WERI-Rb-1 (cell line): Measurements from ENCODE around the gene PPIF.
A peak's percentile ranks its signal among the peaks of the same experiment; 100 is the strongest.

Source experiments
- DNase-seq: peaks from one replicate; pipeline ENCODE4 v3.0.0-alpha.2; 2020
- H3K27ac ChIP-seq: fragments of 250-450 bp; sonication (Bioruptor Pico); 2 replicates; pipeline ENCODE4 v1.5.1; 2020; ENCODE audit warnings: mild to moderate bottlenecking, moderate library complexity
- H3K27me3 ChIP-seq: fragments of 250-450 bp; sonication (Bioruptor Pico); 2 replicates; pipeline ENCODE4 v1.5.1; 2021; ENCODE audit warnings: mild to moderate bottlenecking, low read depth, moderate library complexity; ENCODE audit not compliant: insufficient read depth, severe bottlenecking
- H3K36me3 ChIP-seq: fragments of 250-450 bp; sonication (Bioruptor Pico); 2 replicates; pipeline ENCODE4 v1.5.1; 2020; ENCODE audit warnings: mild to moderate bottlenecking, moderate library complexity
- H3K4me3 ChIP-seq: 2 replicates; pipeline ENCODE4 v1.5.1; 2011; ENCODE audit warnings: low read depth, mild to moderate bottlenecking, control low read depth, low read length
- H3K9me3 ChIP-seq: fragments of 250-450 bp; sonication (Bioruptor Pico); 2 replicates; pipeline ENCODE4 v1.5.1; 2021; ENCODE audit warnings: mild to moderate bottlenecking, moderate library complexity; ENCODE audit not compliant: severe bottlenecking
- CTCF ChIP-seq: IDR thresholded peaks from 2 replicates; pipeline ENCODE4 v1.5.1; 2011; ENCODE audit warnings: low read depth, mild to moderate bottlenecking, control low read depth, inconsistent platforms, low read length

The PPIF gene

DNA sequence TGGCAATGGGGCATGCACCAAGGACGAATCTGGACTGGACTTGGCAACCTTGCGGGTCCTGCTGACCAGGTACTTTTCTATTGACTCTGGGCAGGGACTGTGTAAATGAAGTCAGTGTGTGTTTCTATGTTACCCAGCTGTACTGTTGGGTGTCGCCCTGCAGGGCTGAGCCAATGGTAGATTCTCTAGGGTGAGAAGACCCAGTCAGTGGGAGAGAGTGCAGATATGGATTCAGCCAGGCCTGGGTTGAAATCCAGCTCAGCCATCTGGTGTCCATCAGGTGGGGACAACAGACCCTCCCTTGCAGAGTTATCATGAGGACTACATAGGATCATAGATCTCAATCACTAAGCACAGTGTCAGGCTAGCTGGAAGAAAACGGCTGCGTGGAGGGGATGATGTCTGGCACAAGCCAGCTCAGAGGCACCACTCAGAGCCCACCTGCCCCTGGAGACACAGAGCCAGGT, 4.9 kb upstream of the PPIF start:
- Histone ChIP-seq H3K4me3 (no peak overlapping the region), H3K36me3 (no peaks in the 10 kb centered on the region), H3K27ac (peak overlapping the region; percentile 75), H3K27me3 (no peaks in the 10 kb centered on the region), H3K9me3 (peaks cover 4% of the 10 kb centered on the region)
- peak; percentile 87 for DNase-seq
- no peak for TF ChIP-seq CTCF

DNA sequence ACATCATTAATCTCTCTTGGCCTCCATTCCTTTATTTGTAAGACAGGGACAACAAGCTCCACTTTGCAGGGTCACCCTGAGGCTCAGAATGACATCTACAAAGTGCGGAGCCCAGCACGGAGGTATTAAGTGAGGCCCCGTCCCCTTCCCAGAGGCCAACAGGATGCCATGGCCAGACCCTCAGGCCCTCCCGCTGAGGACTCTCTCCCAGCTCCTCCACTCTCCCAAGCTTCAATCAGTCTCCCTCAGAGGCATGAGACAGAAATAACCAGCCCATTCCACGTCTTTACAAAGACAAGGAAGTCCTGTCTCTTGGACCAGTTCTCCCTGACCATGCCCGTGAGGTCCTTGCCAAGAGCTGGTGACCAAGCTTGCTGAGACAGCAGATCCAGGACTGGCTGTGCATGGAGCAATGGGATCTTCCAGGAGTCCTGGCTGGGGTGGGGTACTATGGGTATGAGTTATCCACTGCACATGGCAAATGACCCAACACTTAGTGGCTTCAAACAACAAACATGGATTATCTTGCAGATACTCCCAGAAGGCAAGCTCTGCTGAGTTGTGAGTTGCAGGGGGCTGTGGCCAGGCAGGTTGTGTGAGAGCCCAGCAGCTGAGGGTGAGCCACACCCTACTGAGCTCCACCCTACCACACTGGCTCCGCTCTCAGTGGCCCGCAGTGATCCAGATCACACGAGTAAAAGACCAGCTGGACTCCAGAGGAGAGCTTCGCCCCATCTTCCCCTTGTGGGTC, 4.3 kb upstream of the PPIF start:
- Histone ChIP-seq H3K9me3 (no peaks in the 10 kb centered on the region), H3K27ac (peak overlapping the region; percentile 75), H3K4me3 (no peak overlapping the region), H3K27me3 (no peaks in the 10 kb centered on the region), H3K36me3 (no peaks in the 10 kb centered on the region; the same call in 1 of the 2 replicates)
- TF ChIP-seq CTCF, result no peak
- no peak for DNase-seq

DNA sequence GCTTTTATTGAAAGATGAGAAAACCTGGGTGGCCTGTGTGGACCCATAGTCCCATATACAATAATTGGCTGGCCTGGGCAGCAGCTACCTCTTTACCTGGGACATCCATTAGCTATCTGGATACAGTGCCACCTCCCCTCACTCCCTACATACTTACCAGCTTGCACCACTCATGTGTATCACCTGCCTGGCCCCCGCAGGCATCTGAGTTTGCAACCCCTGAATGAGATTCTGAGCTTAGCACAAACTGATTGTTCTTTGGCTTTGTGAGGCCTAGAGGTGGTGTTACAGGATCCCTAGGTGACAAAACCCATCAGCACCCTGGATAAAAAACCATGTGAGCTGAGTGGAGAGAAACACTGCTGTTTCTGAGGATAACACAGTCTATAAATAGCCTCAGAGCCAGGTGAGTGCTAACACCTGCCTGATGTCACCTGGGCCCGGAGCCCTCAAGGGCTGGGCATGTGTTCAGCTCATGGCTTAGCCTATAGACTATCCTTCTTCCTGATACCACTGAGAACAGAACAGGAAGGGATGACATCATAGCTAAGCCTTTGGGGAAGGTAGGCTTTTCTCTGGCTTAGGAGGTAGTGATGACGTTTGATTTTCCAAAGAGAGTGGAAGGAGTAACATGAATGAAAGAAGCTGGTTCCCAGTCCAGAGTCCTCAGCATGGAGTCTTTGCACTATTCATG, 2.6 kb upstream of the PPIF start:
- no peaks in the 10 kb centered on the region for H3K9me3 ChIP-seq
- H3K27me3 ChIP-seq, result no peaks in the 10 kb centered on the region
- peak overlapping the region; percentile 23 for H3K27ac ChIP-seq
- no peak for TF ChIP-seq CTCF
- H3K36me3 ChIP-seq, result peaks cover 16% of the 10 kb centered on the region
- DNase-seq, result no peak
- no peak overlapping the region for H3K4me3 ChIP-seq

GRCh38 chr10:79345241-79346011, 1.8 kb upstream of the PPIF start:
- H3K27ac ChIP-seq, result peak overlapping the region; percentile 95
- TF ChIP-seq CTCF, result no peak
- no peak overlapping the region for H3K4me3 ChIP-seq
- DNase-seq, result no peak
- H3K9me3 ChIP-seq, result no peaks in the 10 kb centered on the region
- peaks cover 24% of the 10 kb centered on the region for H3K36me3 ChIP-seq
- no peaks in the 10 kb centered on the region for H3K27me3 ChIP-seq

DNA sequence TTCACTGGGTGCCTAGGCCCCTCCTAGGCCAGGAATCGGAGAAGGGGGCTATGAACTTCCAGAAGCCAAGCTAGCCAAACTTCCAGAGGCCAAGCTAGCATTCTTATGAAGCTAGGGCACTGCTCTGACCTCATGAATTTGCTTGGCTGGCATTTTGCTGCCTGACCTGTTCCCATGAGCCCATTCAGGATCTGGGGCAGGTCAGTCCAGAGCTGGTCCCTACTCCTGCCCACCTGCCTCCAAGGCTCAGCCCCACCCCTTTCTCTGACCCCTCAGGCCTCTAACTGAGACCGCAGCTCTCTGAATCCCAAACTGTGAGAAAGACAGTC, 1.3 kb upstream of the PPIF start:
- DNase-seq, result no peak
- Histone ChIP-seq H3K27me3 (no peaks in the 10 kb centered on the region), H3K9me3 (no peaks in the 10 kb centered on the region), H3K4me3 (no peak overlapping the region), H3K27ac (peak overlapping the region; percentile 95), H3K36me3 (peaks cover 29% of the 10 kb centered on the region)
- TF ChIP-seq CTCF, result no peak
